ENCODE measurements around the gene FARS2. TPM values are rescaled to one million over a fixed set of nuclear protein-coding genes. Genes with fewer than 3 reads are reported as not detected.
"Not testable (repeated sequence)": the region's sequence is repeated elsewhere in the genome, so short reads cannot be mapped to it uniquely, and the experiment has no call there.

The FARS2 gene
- total RNA-seq, 2 experiments from 2014 or later, result 16.7 to 20.2 TPM

DNA sequence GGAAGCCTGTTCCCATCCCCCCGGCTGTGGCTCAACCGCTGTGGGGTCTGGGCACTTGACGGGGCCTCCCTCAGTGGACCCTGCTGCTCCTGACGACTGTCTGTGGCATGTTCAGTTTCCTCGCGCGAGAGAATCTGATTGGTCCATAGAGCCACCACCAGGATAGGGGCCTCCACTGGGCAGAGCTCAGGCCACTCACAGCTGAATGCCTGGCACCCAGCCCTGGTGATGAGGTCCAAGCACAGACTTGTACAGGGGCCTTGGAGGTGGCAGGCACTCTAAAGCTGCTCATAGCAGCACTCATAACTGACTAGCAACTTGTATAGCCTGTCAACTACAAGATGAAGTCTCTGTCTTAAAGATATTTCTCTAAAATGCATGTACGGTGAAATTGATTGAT, 377.4 kb downstream of the FARS2 start:
- POLR2A ChIA-PET, result no interaction called here
- Mint-ChIP-seq H3K27ac (no peak overlapping the region), H3K4me1 (ENCODE audit: low read depth) (peaks cover 1% of the 10 kb centered on the region), H3K9me3 (ENCODE audit: insufficient read depth) (peaks cover 12% of the 10 kb centered on the region), H3K4me3 (no peak overlapping the region), H3K27me3 (ENCODE audit: low read depth) (no peaks in the 10 kb centered on the region), H3K36me3 (ENCODE audit: low read depth) (peaks cover 14% of the 10 kb centered on the region)
- no peak for DNase-seq
- no peak for ATAC-seq
- CTCF ChIA-PET, result no interaction called here

- DNase-seq (no peak), ATAC-seq (no peak)
- H3K27ac Mint-ChIP-seq, result no peak overlapping the region
- peaks cover 12% of the 10 kb centered on the region for H3K9me3 Mint-ChIP-seq (ENCODE audit: insufficient read depth)
- ChIA-PET POLR2A (no interaction called here), CTCF (no interaction called here)
- H3K27me3 Mint-ChIP-seq (ENCODE audit: low read depth), result no peaks in the 10 kb centered on the region
- peaks cover 1% of the 10 kb centered on the region for H3K4me1 Mint-ChIP-seq (ENCODE audit: low read depth)
- H3K36me3 Mint-ChIP-seq (ENCODE audit: low read depth), result peaks cover 14% of the 10 kb centered on the region
- no peak overlapping the region for H3K4me3 Mint-ChIP-seq
Measured at GRCh38 chr6:5639193-5639592, 377.9 kb downstream of the FARS2 start.

DNA sequence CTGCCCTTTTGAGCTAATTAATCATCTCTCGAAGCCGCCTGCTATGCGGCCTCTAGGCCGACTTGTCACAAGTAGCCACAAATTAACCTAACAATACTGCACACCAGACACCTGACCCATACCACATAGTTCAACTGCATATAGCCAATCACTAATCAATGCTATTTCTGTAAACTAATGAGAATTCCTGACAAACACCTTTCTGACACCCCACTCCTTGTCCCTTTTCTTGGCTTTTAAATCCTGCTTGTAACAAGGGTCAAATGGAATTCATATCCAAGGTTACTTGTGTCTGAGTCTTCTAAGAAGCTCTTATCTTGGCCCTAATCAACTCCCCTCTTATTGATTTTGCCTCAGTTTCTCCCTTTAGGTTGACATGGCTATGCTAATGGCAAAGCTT, 379.3 kb downstream of the FARS2 start:
- no peak for ATAC-seq
- H3K27me3 Mint-ChIP-seq (ENCODE audit: low read depth), result no peaks in the 10 kb centered on the region
- H3K27ac Mint-ChIP-seq, result no peak overlapping the region
- peaks cover 14% of the 10 kb centered on the region for H3K36me3 Mint-ChIP-seq (ENCODE audit: low read depth)
- no peak overlapping the region for H3K4me3 Mint-ChIP-seq
- ChIA-PET CTCF (interaction anchor here (1.9 kb wide), 1 partner anchor 169 kb away, joined by 5 read pairs; no protein-coding TSS in a partner anchor), POLR2A (no interaction called here)
- peaks cover 12% of the 10 kb centered on the region for H3K9me3 Mint-ChIP-seq (ENCODE audit: insufficient read depth)
- H3K4me1 Mint-ChIP-seq (ENCODE audit: low read depth), result no peaks in the 10 kb centered on the region
- DNase-seq, result no peak

GRCh38 chr6:5644523-5645185, 383.3 kb downstream of the FARS2 start:
- peaks cover 11% of the 10 kb centered on the region for H3K9me3 Mint-ChIP-seq (ENCODE audit: insufficient read depth)
- ChIA-PET POLR2A (interaction anchor here (0.5 kb wide), 1 partner anchor 76 kb away, joined by 3 read pairs; no protein-coding TSS in a partner anchor), CTCF (no interaction called here)
- no peak for DNase-seq
- peaks cover 12% of the 10 kb centered on the region for H3K36me3 Mint-ChIP-seq (ENCODE audit: low read depth)
- no peaks in the 10 kb centered on the region for H3K4me1 Mint-ChIP-seq (ENCODE audit: low read depth)
- ATAC-seq, result no peak
- H3K4me3 Mint-ChIP-seq, result no peak overlapping the region
- no peak overlapping the region for H3K27ac Mint-ChIP-seq
- H3K27me3 Mint-ChIP-seq (ENCODE audit: low read depth), result no peaks in the 10 kb centered on the region

GRCh38 chr6:5645328-5646290, 384.3 kb downstream of the FARS2 start:
- no peak for DNase-seq
- POLR2A ChIA-PET, result interaction anchor here (0.6 kb wide), 1 partner anchor 370 kb away, joined by 3 read pairs; no protein-coding TSS in a partner anchor
- Mint-ChIP-seq H3K27ac (no peak overlapping the region), H3K27me3 (ENCODE audit: low read depth) (no peaks in the 10 kb centered on the region), H3K4me1 (ENCODE audit: low read depth) (no peaks in the 10 kb centered on the region), H3K36me3 (ENCODE audit: low read depth) (peaks cover 5% of the 10 kb centered on the region), H3K4me3 (no peak overlapping the region), H3K9me3 (ENCODE audit: insufficient read depth) (peaks cover 5% of the 10 kb centered on the region)
- ATAC-seq, result no peak
- CTCF ChIA-PET, result no interaction called here

GRCh38 chr6:5652406-5653137, 391.3 kb downstream of the FARS2 start:
- Mint-ChIP-seq H3K36me3 (ENCODE audit: low read depth) (peaks cover 7% of the 10 kb centered on the region), H3K27me3 (ENCODE audit: low read depth) (no peaks in the 10 kb centered on the region), H3K9me3 (ENCODE audit: insufficient read depth) (no peaks in the 10 kb centered on the region), H3K27ac (no peak overlapping the region), H3K4me1 (ENCODE audit: low read depth) (no peaks in the 10 kb centered on the region), H3K4me3 (no peak overlapping the region)
- ChIA-PET POLR2A (interaction anchor here (0.6 kb wide), 1 partner anchor 96 kb away, joined by 3 read pairs; no protein-coding TSS in a partner anchor), CTCF (no interaction called here)
- ATAC-seq, result no peak
- DNase-seq, result no peak

- peaks cover 9% of the 10 kb centered on the region for H3K36me3 Mint-ChIP-seq (ENCODE audit: low read depth)
- DNase-seq (no peak), ATAC-seq (no peak)
- ChIA-PET POLR2A (no interaction called here), CTCF (no interaction called here)
- H3K4me3 Mint-ChIP-seq, result no peak overlapping the region
- no peaks in the 10 kb centered on the region for H3K9me3 Mint-ChIP-seq (ENCODE audit: insufficient read depth)
- no peak overlapping the region for H3K27ac Mint-ChIP-seq
- H3K27me3 Mint-ChIP-seq (ENCODE audit: low read depth), result no peaks in the 10 kb centered on the region
- H3K4me1 Mint-ChIP-seq (ENCODE audit: low read depth), result no peaks in the 10 kb centered on the region
Measured at GRCh38 chr6:5653801-5654200, 392.5 kb downstream of the FARS2 start.

DNA sequence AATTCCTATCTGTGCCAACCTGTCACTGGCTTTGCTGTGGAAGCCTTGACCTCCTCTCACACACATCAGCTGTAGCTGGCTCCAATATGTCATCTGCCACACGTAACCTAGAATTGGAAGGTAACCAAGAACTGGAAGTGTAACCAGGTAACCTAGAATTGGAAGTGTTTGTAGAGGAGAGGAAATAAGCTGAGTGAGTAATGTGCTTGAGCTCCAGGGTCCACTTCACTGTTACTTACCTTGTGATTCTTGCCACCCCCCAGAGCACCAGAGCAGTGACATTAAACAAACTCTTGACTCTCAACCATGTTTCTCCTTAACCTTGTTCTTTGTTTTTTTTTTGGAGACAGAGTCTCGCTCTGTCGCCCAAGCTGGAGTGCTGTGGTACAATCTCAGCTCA, 394.9 kb downstream of the FARS2 start:
- ChIA-PET CTCF (no interaction called here), POLR2A (no interaction called here)
- Mint-ChIP-seq H3K4me1 (ENCODE audit: low read depth) (no peaks in the 10 kb centered on the region), H3K9me3 (ENCODE audit: insufficient read depth) (no peaks in the 10 kb centered on the region), H3K27me3 (ENCODE audit: low read depth) (no peaks in the 10 kb centered on the region), H3K4me3 (no peak overlapping the region), H3K36me3 (ENCODE audit: low read depth) (peaks cover 9% of the 10 kb centered on the region), H3K27ac (no peak overlapping the region)
- DNase-seq, result no peak
- ATAC-seq, result no peak

- H3K36me3 Mint-ChIP-seq (ENCODE audit: low read depth); DNase-seq; CTCF ChIA-PET; H3K4me1 Mint-ChIP-seq (ENCODE audit: low read depth); H3K9me3 Mint-ChIP-seq (ENCODE audit: insufficient read depth); POLR2A ChIA-PET; ATAC-seq; H3K4me3 Mint-ChIP-seq; H3K27me3 Mint-ChIP-seq (ENCODE audit: low read depth); H3K27ac Mint-ChIP-seq: not testable (repeated sequence)
Measured at GRCh38 chr6:5656695-5657094, 395.4 kb downstream of the FARS2 start.

- H3K4me1 Mint-ChIP-seq (ENCODE audit: low read depth), result no peaks in the 10 kb centered on the region
- ATAC-seq, result no peak
- ChIA-PET POLR2A (no interaction called here), CTCF (no interaction called here)
- H3K4me3 Mint-ChIP-seq, result no peak overlapping the region
- no peak for DNase-seq
- H3K36me3 Mint-ChIP-seq (ENCODE audit: low read depth), result peaks cover 9% of the 10 kb centered on the region
- H3K9me3 Mint-ChIP-seq (ENCODE audit: insufficient read depth), result no peaks in the 10 kb centered on the region
- no peaks in the 10 kb centered on the region for H3K27me3 Mint-ChIP-seq (ENCODE audit: low read depth)
- no peak overlapping the region for H3K27ac Mint-ChIP-seq
Measured at GRCh38 chr6:5657684-5658430, 396.5 kb downstream of the FARS2 start.

- Mint-ChIP-seq H3K27me3 (ENCODE audit: low read depth) (no peaks in the 10 kb centered on the region), H3K27ac (no peak overlapping the region), H3K36me3 (ENCODE audit: low read depth) (peaks cover 9% of the 10 kb centered on the region), H3K4me3 (no peak overlapping the region), H3K4me1 (ENCODE audit: low read depth) (peaks cover 3% of the 10 kb centered on the region), H3K9me3 (ENCODE audit: insufficient read depth) (no peaks in the 10 kb centered on the region)
- POLR2A ChIA-PET, result no interaction called here
- DNase-seq (no peak), ATAC-seq (no peak)
- CTCF ChIA-PET, result no interaction called here
Measured at GRCh38 chr6:5659467-5659866, 398.2 kb downstream of the FARS2 start.
